ENCODE measurements around the gene SRGAP1. TPM values are rescaled to one million over a fixed set of nuclear protein-coding genes. Genes with fewer than 3 reads are reported as not detected.

The SRGAP1 gene
- total and polyA plus RNA-seq, 4 donors = 1.8 to 12.4 (median 6.2) TPM

DNA sequence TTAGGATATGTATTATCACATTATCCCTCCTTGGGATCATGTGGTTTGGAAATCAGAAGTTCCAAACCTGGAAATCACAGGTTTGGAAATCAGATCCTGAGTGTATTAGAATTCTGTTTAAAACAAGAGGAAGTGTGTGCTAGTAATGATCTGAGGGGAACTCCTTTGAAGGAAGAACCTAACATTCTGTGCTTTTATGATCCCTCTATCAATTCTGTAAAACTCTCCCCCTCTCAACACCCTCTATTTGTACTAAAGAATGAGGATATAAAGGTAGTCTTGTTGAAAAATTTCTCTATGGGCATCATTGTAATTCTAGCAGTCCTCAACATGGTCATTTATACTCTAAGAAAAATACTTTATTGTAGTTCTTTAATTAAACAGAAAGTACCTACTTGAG is 97.4 kb downstream of the SRGAP1 start:
- H3K4me3 ChIP-seq = no peak overlapping the region
- ATAC-seq (ENCODE audit: insufficient read depth, low FRiP score) (no peak), DNase-seq (no peak)
- peaks cover 0 to 6% (median 4%) of the 10 kb centered on the region in 5 donors for H3K4me1 ChIP-seq (ENCODE audit: control insufficient read depth in 5 of 5, insufficient read depth in 5 of 5, low read length in 5 of 5)
- H3K9ac ChIP-seq (ENCODE audit: insufficient read depth in 1 of 2, low read length in 2 of 2) = no peak overlapping the region
- H3K9me3 ChIP-seq (ENCODE audit: control insufficient read depth in 4 of 4, insufficient read depth in 3 of 4, low read length in 3 of 4) = peaks cover 0 to 2% (median 0%) of the 10 kb centered on the region in 4 donors
- H3K27me3 ChIP-seq (ENCODE audit: control insufficient read depth in 3 of 3, insufficient read depth in 3 of 3, low read length in 2 of 3) = no peaks in the 10 kb centered on the region
- TF ChIP-seq, protein P1, sequence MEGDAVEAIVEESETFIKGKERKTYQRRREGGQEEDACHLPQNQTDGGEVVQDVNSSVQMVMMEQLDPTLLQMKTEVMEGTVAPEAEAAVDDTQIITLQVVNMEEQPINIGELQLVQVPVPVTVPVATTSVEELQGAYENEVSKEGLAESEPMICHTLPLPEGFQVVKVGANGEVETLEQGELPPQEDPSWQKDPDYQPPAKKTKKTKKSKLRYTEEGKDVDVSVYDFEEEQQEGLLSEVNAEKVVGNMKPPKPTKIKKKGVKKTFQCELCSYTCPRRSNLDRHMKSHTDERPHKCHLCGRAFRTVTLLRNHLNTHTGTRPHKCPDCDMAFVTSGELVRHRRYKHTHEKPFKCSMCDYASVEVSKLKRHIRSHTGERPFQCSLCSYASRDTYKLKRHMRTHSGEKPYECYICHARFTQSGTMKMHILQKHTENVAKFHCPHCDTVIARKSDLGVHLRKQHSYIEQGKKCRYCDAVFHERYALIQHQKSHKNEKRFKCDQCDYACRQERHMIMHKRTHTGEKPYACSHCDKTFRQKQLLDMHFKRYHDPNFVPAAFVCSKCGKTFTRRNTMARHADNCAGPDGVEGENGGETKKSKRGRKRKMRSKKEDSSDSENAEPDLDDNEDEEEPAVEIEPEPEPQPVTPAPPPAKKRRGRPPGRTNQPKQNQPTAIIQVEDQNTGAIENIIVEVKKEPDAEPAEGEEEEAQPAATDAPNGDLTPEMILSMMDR (IDR thresholded peaks at IDR 0.05; ENCODE audit: control extremely low read depth, extremely low read depth) = no peak
- no peaks in the 10 kb centered on the region for H3K36me3 ChIP-seq (ENCODE audit: control insufficient read depth in 4 of 4, insufficient read depth in 4 of 4, low read length in 4 of 4)
- no peak overlapping the region for H3K27ac ChIP-seq (ENCODE audit: low read depth in 1 of 2, low read length in 1 of 2)

DNA sequence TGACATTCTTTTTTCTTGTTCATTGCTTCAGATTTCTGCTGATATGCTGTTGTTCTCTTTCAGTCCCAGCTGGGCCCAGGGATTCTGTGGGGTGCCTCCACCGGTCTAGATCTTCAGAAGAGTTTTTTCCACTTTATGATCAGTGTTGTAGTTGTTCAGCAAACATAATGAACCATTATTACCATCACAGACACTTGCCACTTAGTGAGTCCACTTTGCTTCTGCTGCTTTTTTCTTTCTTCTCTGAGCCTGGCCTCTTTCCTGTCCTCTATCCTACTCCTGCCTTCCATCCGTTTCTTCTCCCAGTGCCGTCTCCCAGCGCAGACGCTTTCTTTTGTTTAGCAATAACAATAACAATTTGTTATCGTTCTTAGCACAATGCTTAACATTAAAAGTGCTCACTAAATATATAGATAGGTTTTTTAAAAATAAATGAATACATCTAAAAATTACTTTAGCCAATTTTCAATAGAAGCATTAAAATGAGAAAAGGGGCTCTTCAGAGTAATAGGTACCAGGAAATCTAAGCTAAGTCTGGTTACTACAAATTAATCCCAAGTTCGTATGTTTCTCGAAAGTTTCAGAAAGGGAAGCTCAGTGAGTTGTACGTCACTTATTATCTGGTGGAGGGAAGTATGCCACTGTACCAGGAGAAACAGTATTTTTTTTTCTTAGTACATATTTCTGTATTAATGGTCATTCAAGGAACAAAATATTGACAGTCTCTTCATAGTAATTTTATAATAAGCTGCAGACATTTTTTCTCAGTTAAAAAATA is 98.2 kb downstream of the SRGAP1 start:
- H3K9ac ChIP-seq (ENCODE audit: insufficient read depth in 1 of 2, low read length in 2 of 2) = no peak overlapping the region
- ATAC-seq (ENCODE audit: insufficient read depth, low FRiP score) = no peak
- H3K4me1 ChIP-seq (ENCODE audit: control insufficient read depth in 5 of 5, insufficient read depth in 5 of 5, low read length in 5 of 5) = peaks cover 0 to 6% (median 4%) of the 10 kb centered on the region in 5 donors
- H3K9me3 ChIP-seq (ENCODE audit: control insufficient read depth in 4 of 4, insufficient read depth in 3 of 4, low read length in 3 of 4) = peaks cover 0 to 2% (median 0%) of the 10 kb centered on the region in 4 donors
- H3K36me3 ChIP-seq (ENCODE audit: control insufficient read depth in 4 of 4, insufficient read depth in 4 of 4, low read length in 4 of 4) = no peaks in the 10 kb centered on the region
- no peak overlapping the region for H3K4me3 ChIP-seq
- WGBS, 2 donors = 64 to 80% methylated on average over 9 of the region's 9 CpGs
- TF ChIP-seq, protein P1 (IDR thresholded peaks at IDR 0.05; ENCODE audit: control extremely low read depth, extremely low read depth) = no peak
- DNase-seq = no peak
- H3K27ac ChIP-seq (ENCODE audit: low read depth in 1 of 2, low read length in 1 of 2) = no peak overlapping the region
- H3K27me3 ChIP-seq (ENCODE audit: control insufficient read depth in 3 of 3, insufficient read depth in 3 of 3, low read length in 2 of 3) = no peaks in the 10 kb centered on the region

DNA sequence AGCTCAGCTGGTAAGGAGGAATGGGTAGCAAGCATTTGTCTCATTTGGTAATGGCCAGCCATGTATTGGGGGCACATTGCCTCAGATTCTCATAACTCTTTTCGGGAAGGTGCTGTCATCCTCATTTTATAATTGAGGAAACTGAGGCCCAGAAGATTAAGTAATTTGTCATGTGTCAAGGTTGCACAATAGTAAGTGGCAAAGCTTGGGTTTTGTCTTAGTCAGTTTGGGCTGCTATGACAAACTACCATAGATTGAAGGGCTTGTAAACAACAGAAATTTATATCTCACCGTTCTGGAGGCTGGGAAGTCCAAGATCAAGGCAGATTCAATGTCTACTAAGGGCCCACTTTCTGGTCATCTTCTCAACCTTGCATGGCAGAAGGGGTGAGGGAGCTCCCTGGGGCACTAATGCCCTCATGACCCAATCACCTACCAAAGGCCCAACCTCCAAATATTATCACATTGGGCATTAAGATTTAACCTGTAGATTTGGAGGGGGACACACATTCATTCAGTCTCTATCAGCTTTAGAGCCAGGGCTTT is 99.6 kb downstream of the SRGAP1 start:
- Histone ChIP-seq H3K27me3 (ENCODE audit: control insufficient read depth in 3 of 3, insufficient read depth in 3 of 3, low read length in 2 of 3) (no peaks in the 10 kb centered on the region), H3K4me1 (ENCODE audit: control insufficient read depth in 5 of 5, insufficient read depth in 5 of 5, low read length in 5 of 5) (peaks cover 0 to 6% (median 4%) of the 10 kb centered on the region in 5 donors), H3K9ac (ENCODE audit: insufficient read depth in 1 of 2, low read length in 2 of 2) (no peak overlapping the region), H3K9me3 (ENCODE audit: control insufficient read depth in 4 of 4, insufficient read depth in 3 of 4, low read length in 3 of 4) (no peaks in the 10 kb centered on the region), H3K4me3 (no peak overlapping the region), H3K27ac (ENCODE audit: low read depth in 1 of 2, low read length in 1 of 2) (peak overlapping the region in 1 of 2 donors; percentile 1), H3K36me3 (ENCODE audit: control insufficient read depth in 4 of 4, insufficient read depth in 4 of 4, low read length in 4 of 4) (no peaks in the 10 kb centered on the region)
- DNase-seq (no peak), ATAC-seq (ENCODE audit: insufficient read depth, low FRiP score) (no peak)
- WGBS, 2 donors = 74 to 83% methylated on average over 2 of the region's 2 CpGs
- TF ChIP-seq, protein P1 (IDR thresholded peaks at IDR 0.05; ENCODE audit: control extremely low read depth, extremely low read depth) = no peak

All from lung (tissue), 12 donors.